ENCODE measurements around the gene APOBR.

The APOBR gene

DNA sequence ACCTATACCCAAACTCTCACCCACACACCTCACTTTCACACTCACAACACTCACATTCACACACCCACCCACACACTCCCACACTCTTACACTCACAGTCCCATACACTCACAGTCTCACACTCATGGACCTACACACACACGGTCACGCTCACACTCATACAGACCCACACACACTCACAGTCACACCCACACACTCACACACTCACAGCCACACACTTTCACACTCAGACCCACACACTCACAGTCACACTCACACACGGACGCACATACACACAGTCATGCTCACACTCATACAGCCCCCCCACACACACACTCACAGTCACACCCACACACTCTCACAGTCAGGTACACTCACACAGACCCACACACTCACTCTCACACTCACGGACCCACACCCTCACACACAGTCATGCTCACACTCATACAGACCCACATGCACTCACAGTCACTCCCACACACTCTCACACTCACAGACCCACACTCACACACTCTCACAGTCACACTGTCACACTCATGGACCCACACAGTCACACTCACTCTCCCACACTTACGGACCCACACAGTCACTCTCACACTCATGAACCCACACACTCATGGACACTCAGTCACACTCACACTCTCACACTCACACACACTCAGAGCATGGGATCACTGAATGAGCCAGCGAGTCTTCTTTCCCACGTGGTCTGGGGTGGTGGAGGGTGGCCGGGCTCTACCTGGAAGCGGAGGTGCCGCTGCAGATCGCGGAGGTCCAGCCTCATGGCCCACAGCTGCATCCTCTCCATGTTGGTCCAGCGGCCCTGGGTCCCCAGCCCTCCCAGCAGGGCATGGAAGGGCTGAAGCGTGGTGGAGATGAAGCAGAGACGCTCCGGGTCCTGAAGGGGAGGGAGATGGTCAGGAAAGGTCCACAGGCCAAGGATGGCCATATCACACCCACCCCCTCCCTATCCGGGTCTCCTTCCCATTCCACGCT is 7.1 kb downstream of the APOBR start:
- TF ChIP-seq, protein P1, sequence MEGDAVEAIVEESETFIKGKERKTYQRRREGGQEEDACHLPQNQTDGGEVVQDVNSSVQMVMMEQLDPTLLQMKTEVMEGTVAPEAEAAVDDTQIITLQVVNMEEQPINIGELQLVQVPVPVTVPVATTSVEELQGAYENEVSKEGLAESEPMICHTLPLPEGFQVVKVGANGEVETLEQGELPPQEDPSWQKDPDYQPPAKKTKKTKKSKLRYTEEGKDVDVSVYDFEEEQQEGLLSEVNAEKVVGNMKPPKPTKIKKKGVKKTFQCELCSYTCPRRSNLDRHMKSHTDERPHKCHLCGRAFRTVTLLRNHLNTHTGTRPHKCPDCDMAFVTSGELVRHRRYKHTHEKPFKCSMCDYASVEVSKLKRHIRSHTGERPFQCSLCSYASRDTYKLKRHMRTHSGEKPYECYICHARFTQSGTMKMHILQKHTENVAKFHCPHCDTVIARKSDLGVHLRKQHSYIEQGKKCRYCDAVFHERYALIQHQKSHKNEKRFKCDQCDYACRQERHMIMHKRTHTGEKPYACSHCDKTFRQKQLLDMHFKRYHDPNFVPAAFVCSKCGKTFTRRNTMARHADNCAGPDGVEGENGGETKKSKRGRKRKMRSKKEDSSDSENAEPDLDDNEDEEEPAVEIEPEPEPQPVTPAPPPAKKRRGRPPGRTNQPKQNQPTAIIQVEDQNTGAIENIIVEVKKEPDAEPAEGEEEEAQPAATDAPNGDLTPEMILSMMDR (IDR thresholded peaks at IDR 0.05; ENCODE audit: extremely low read depth, insufficient read depth, missing control alignments): no peak
- in situ Hi-C loops (cut with MboI; ENCODE audit: low pct_unique_long_range_greater_than_20kb, low sequenced_read_pairs, unreplicated experiment): no loop called here
- no peak for DNase-seq (ENCODE audit: low spot score)

DNA sequence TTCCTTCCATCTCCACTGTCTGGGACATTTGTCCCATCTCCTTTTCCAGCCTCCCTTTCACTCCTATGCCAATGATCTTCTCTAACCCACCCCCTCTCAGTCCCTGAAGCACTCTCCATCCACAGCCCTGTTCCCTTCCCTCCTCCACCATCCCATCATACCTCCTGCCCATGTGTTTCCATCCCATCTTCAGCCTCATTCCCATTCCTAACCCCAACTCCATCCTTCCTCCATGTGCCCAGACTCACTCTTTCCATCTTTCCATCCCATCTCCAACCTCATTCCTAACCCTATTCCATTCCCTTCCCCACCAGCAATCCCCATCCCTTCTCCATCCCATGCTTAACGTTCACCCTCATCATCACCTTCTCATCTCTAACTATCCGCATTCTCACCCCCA is 7.8 kb downstream of the APOBR start:
- TF ChIP-seq, protein P1 (IDR thresholded peaks at IDR 0.05; ENCODE audit: extremely low read depth, insufficient read depth, missing control alignments): no peak
- DNase-seq (ENCODE audit: low spot score): no peak
- in situ Hi-C loops (cut with MboI; ENCODE audit: low pct_unique_long_range_greater_than_20kb, low sequenced_read_pairs, unreplicated experiment): no loop called here

DNA sequence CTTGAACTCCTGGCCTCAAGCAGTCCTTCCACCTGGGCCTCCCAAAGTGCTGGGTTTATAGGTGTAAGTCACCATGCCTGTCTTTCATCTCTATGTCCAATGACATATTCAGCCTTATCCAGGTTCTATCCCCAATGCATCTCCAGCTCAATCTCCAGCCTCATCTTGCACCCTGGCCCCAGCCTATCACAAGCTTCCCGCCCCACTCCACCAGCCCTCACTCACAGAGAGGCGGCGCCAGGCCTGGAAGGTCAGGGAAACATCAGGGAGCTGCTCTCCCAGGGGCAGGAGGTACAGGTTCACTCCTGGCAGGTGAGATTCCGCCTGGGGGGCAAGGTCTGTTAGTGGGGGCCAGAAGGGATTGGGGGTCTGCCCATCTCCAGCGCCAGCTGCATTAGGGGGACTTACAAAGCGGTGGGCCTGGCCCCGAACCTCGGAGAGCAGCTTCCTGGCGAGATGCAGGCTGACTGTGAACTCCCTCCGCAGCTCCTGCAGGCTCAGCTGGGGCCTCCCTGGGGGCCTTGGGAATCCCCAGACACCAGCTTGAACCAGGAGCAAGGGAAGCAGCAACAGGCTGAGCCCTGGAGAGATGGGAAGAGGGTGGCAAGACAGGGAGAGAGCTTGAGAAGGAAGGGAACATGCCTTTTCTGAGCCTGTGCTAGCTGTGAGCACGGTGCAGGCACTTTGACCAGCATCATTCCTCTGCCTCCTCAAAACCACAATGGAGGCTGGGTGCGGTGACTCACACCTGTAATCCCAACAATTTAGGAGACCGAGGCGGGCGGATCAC is 9.2 kb downstream of the APOBR start:
- TF ChIP-seq, protein P1 (IDR thresholded peaks at IDR 0.05; ENCODE audit: extremely low read depth, insufficient read depth, missing control alignments): no peak
- DNase-seq (ENCODE audit: low spot score): peak; percentile 8
- in situ Hi-C loops (cut with MboI; ENCODE audit: low pct_unique_long_range_greater_than_20kb, low sequenced_read_pairs, unreplicated experiment): no loop called here

DNA sequence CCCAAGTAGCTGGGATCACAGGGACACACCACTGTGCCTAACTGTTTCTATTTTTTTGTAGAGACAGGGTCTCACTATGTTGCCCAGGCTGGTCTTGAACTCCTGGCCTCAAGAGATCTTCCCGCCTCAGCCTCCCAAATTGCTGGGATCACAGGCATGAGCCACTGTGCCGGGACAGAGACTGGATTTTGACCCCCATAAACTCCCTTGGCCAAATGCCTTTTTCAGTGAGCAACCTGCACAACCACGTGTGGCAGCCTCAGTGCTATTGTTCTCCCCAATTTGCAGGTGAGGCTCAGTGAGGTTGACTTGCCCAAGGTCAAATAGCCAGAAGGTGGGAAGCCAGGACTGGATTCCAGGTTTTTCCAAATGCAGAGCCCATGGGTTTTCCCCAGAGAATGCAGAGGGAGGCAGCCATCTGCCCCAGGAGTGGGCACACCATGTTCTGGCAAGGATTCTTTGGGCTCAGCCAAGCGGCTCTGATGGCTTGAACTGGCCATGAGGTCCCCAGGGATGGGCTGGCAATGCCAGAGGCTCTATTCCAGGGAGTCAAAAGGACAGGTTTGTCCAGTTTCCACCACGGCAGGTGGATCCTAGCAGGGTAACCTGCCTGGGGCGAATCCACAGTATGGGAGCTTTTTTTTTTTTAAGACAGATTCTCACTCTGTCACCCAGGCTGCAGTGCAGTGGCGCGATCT is 10.4 kb downstream of the APOBR start:
- TF ChIP-seq, protein P1 (IDR thresholded peaks at IDR 0.05; ENCODE audit: extremely low read depth, insufficient read depth, missing control alignments): no peak
- peak; percentile 7 for DNase-seq (ENCODE audit: low spot score)
- in situ Hi-C loops (cut with MboI; ENCODE audit: low pct_unique_long_range_greater_than_20kb, low sequenced_read_pairs, unreplicated experiment): no loop called here

DNA sequence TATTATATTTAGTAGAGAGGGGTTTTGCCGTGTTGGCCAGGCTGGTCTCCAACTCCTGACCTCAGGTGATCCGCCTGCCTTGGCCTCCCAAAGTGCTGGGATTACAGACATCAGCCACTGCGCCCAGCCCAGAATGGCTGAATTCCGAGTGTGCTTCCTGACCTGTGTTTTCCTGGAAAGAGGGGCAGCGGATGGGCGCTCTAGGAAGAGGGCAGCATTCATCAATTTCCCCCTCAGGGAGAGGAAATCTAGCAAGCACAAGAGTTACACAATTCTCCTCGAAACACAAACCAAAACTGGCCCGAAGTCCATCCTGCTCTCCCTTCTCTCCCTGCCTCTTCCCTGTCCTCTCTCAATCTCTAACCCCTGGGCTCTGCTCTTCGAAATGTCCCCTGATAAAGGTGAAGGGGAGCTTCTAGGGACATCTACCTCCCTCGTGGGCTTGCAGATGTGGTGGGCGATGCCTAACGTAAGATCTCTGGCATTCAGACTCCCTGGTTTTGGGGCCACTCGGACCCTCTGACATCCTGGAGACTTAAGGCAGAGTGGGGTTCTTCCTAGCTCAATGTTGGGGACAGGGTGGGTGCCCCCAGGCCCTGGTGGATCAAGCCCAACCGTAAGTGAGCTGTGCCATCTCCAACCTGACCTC is 11.2 kb downstream of the APOBR start:
- in situ Hi-C loops (cut with MboI; ENCODE audit: low pct_unique_long_range_greater_than_20kb, low sequenced_read_pairs, unreplicated experiment): no loop called here
- DNase-seq (ENCODE audit: low spot score): peak; percentile 13
- TF ChIP-seq, protein P1 (IDR thresholded peaks at IDR 0.05; ENCODE audit: extremely low read depth, insufficient read depth, missing control alignments): no peak

DNA sequence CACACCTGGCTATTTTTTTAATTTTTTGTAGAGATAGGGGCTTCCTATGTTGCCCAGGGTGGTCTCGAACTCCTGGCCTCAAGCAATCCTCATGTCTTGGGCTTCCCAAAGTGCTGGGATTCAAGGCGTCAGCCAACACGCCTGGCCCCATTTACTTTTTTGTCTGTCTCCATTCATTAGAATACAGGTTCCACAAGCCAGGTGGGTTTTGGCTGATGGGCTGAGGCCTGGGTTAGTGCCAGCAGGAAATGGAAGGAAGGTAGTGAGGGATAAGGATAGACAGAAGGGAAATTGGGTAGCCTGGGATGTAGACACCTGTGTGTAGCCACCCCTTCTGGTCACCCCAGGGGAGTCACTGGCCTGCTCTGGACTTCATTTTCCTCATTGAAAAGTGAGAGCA is 16.6 kb downstream of the APOBR start:
- no peak for DNase-seq (ENCODE audit: low spot score)
- in situ Hi-C loops (cut with MboI; ENCODE audit: low pct_unique_long_range_greater_than_20kb, low sequenced_read_pairs, unreplicated experiment): no loop called here
- TF ChIP-seq, protein P1 (IDR thresholded peaks at IDR 0.05; ENCODE audit: extremely low read depth, insufficient read depth, missing control alignments): no peak
